ENCODE data around the gene EIF4E2.

The EIF4E2 gene

GRCh38 chr2:232550354-232551249, at the start of gene EIF4E2, which contains the start of gene TIGD1:
EIF4E2 (plus strand) TSS chr2:232550689; CDS start chr2:232550725, 36 bp downstream.
TIGD1 (minus strand) TSS chr2:232550557; CDS start chr2:232549882, 675 bp downstream.
- DNase-seq (ENCODE audit: low read depth) = peak; percentile 89

GRCh38 chr2:232501331-232501771, 49.1 kb upstream of the EIF4E2 start:
- no peak for DNase-seq (ENCODE audit: low read depth)
- no peak overlapping the region for H3K4me3 ChIP-seq (ENCODE audit: control insufficient read depth, low read depth, low read length)
- TF ChIP-seq, protein P1, sequence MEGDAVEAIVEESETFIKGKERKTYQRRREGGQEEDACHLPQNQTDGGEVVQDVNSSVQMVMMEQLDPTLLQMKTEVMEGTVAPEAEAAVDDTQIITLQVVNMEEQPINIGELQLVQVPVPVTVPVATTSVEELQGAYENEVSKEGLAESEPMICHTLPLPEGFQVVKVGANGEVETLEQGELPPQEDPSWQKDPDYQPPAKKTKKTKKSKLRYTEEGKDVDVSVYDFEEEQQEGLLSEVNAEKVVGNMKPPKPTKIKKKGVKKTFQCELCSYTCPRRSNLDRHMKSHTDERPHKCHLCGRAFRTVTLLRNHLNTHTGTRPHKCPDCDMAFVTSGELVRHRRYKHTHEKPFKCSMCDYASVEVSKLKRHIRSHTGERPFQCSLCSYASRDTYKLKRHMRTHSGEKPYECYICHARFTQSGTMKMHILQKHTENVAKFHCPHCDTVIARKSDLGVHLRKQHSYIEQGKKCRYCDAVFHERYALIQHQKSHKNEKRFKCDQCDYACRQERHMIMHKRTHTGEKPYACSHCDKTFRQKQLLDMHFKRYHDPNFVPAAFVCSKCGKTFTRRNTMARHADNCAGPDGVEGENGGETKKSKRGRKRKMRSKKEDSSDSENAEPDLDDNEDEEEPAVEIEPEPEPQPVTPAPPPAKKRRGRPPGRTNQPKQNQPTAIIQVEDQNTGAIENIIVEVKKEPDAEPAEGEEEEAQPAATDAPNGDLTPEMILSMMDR (conservative IDR thresholded peaks at IDR 0.05; ENCODE audit: control insufficient read depth, insufficient read depth, low read depth, low read length) = no peak

More at GRCh38 chr2:232550354-232551249, at the start of gene EIF4E2, which contains the start of gene TIGD1:
- H3K4me3 ChIP-seq (ENCODE audit: control insufficient read depth, low read depth, low read length) = peak within 1 kb of the TSS; percentile 91
- TF ChIP-seq, protein P1 (conservative IDR thresholded peaks at IDR 0.05; ENCODE audit: control insufficient read depth, insufficient read depth, low read depth, low read length) = no peak

DNA sequence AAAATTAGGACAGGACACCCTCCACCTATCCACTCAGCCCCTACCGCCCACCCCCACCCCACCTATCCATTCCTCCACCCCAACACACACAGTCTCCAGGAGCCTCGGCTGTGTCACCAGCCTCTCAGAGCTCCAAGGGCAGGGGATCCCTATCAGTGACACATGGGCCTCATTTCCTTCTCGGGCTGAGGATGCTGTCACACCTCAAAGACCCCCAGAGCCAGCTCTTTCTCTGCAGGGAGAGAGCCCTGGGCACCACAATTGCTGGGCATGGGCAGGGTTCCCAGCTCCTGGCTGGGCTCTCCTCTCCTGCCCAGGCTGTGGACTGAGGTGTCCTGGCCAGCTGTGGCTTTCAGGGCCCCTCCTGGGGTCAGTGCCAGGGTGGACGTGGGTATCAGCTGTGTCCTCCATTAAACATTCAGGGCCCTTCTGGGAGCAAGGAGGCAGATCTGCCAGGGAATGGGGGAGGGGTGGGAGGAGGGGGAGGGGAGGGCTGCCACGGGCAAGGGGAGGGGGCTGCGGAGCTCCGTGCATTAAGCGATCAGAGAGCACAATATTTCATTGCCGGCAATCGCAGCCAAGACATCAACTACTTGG, 48.6 kb upstream of the EIF4E2 start:
- TF ChIP-seq, protein P1 (conservative IDR thresholded peaks at IDR 0.05; ENCODE audit: control insufficient read depth, insufficient read depth, low read depth, low read length) = no peak
- H3K4me3 ChIP-seq (ENCODE audit: control insufficient read depth, low read depth, low read length) = no peak overlapping the region
- DNase-seq (ENCODE audit: low read depth) = no peak

DNA sequence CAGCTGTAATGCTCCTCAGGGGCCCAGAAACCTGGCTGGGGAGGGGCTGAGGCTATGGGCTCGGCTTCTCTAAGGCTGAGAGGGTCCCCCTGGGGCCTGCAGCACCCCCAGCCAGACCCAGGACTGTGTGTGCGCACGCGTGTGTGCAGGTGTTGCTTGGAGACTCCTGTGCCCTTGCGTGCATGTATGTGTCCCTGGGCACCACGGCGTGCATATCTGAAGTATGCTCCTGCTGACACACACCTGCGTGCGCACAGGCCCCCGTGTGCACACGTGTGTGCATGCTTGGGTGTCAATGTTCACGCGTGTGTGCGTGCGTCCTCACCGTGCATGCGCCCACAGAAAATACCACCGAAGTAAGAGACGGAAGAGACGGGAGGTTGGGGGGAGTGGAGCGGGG, 48.0 kb upstream of the EIF4E2 start:
- peak; percentile 2 for DNase-seq (ENCODE audit: low read depth)
- H3K4me3 ChIP-seq (ENCODE audit: control insufficient read depth, low read depth, low read length) = no peak overlapping the region
- TF ChIP-seq, protein P1 (conservative IDR thresholded peaks at IDR 0.05; ENCODE audit: control insufficient read depth, insufficient read depth, low read depth, low read length) = no peak

DNA sequence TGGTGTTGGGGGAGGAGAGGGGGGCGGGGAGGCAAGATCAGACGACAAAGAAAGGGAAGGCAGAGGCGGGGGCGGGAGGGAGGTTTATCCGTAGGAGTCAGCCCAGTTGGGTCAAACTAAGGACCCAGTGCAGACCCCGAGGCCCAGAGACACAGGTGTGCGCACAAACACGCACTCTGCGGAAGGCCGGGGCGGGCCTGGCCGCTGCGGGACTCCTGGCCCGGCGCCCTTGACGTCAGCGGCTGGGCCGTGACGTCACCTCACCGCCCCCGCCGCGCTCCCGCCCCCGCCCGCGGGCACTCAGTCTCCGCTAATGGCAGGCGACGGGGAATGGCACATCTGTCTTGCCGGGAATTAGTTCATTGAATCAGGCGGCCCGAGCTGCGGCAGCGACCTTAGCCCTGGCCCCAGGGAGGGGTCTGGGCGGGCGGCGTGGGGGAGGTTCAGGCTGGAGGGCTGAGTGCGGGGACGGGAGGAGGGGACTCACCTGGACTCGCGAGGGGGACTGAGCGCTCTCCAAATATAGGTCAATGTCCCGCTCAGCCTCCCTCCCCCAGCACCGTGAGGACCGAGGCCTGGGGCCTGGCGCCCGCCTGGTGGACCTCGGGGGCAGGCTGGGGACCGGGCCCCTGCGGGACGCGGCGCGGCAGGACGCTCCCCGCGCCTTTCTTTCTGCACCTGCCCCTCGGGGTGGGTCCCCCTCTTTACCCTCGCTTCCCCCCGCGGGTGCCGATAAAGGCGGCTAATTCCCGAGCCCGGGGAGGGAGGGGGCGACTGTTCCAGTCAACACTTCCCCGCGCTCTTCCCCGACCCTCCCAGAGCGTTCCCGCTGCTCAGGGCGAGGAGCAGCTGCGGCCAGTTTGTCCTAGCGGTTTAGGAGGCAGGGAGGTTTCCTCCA, 47.3 kb upstream of the EIF4E2 start:
- TF ChIP-seq, protein P1 (conservative IDR thresholded peaks at IDR 0.05; ENCODE audit: control insufficient read depth, insufficient read depth, low read depth, low read length) = no peak
- H3K4me3 ChIP-seq (ENCODE audit: control insufficient read depth, low read depth, low read length) = no peak overlapping the region
- peak; percentile 42 for DNase-seq (ENCODE audit: low read depth)

DNA sequence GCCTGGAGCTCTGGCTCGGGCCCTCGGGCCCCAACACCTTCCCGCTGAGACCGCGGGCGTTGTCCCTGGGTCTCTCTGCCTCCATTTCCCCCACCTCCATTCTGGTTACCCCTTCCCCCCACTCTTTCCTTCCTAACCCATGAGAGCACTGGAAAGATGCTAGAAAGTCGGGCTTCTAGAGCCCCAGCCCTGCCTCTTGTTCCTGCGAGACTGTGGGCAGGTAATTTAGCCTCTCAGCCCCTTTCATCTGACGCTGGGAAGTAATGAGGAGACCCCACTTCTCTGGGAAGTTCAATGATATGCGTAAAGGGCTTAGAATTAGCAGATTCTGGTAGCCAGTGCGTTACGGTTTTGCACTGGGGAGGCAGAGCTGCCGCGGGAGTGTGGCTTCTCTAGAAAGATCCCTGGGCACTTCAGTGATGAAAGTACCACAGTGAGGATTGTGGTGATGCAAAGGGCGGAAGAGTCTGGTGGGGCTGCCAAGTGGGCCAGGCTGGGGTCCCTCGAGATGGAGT, 46.6 kb upstream of the EIF4E2 start:
- no peak overlapping the region for H3K4me3 ChIP-seq (ENCODE audit: control insufficient read depth, low read depth, low read length)
- DNase-seq (ENCODE audit: low read depth) = no peak
- TF ChIP-seq, protein P1 (conservative IDR thresholded peaks at IDR 0.05; ENCODE audit: control insufficient read depth, insufficient read depth, low read depth, low read length) = no peak
